NCI-H1092 (cell line): Measurements from ENCODE around the gene TEKT2.

Experiments used
- DNase-seq: peaks from one replicate; lab custom pipeline; 2025; lab: John Stamatoyannopoulos, UW

The TEKT2 gene

GRCh38 chr1:36128126-36128904 is 44.4 kb downstream of the TEKT2 start:
- DNase-seq = no peak

GRCh38 chr1:36128905-36129206 is 45.0 kb downstream of the TEKT2 start:
- DNase-seq = no peak

GRCh38 chr1:36132029-36132428 is 48.1 kb downstream of the TEKT2 start:
- DNase-seq = no peak

- DNase-seq = no peak
Observed at GRCh38 chr1:36133484-36133883, 49.6 kb downstream of the TEKT2 start.

- DNase-seq = no peak
Observed at GRCh38 chr1:36134031-36134430, 50.1 kb downstream of the TEKT2 start.

GRCh38 chr1:36134505-36135329 is 50.8 kb downstream of the TEKT2 start:
- DNase-seq = peak; percentile 35

- no peak for DNase-seq
Observed at GRCh38 chr1:36135330-36135667, 51.4 kb downstream of the TEKT2 start.

GRCh38 chr1:36135796-36136195 is 51.9 kb downstream of the TEKT2 start:
- DNase-seq = no peak

- no peak for DNase-seq
Observed at GRCh38 chr1:36136535-36136934, 52.6 kb downstream of the TEKT2 start.

GRCh38 chr1:36137226-36137625 is 53.3 kb downstream of the TEKT2 start:
- DNase-seq = no peak

GRCh38 chr1:36137776-36138175 is 53.9 kb downstream of the TEKT2 start:
- peak; percentile 33 for DNase-seq
